Umbilical cord (tissue), 2 donors: ENCODE measurements around the gene PHRF1. TPM values are rescaled to one million over a fixed set of nuclear protein-coding genes. Genes with fewer than 3 reads are reported as not detected.
"Not testable (repeated sequence)": the region's sequence is repeated elsewhere in the genome, so short reads cannot be mapped to it uniquely, and the experiment has no call there.

Source experiments
- DNase-seq: peaks from one replicate; pipeline ENCODE4 v3.0.0-alpha.2; 2015; ENCODE audit warnings: low spot score
- total RNA-seq: library from RNA; depleted of rRNA; stranded (reverse); fragments of >200 nt; gene quantifications from one replicate; pipeline ENCODE4 v1.2.3, GENCODE V29; 2014; ENCODE audit warnings: low replicate concordance; ENCODE audit not compliant: insufficient read depth

The PHRF1 gene
- total RNA-seq, 1 donor from 2014 or later: 31.5 TPM

DNA sequence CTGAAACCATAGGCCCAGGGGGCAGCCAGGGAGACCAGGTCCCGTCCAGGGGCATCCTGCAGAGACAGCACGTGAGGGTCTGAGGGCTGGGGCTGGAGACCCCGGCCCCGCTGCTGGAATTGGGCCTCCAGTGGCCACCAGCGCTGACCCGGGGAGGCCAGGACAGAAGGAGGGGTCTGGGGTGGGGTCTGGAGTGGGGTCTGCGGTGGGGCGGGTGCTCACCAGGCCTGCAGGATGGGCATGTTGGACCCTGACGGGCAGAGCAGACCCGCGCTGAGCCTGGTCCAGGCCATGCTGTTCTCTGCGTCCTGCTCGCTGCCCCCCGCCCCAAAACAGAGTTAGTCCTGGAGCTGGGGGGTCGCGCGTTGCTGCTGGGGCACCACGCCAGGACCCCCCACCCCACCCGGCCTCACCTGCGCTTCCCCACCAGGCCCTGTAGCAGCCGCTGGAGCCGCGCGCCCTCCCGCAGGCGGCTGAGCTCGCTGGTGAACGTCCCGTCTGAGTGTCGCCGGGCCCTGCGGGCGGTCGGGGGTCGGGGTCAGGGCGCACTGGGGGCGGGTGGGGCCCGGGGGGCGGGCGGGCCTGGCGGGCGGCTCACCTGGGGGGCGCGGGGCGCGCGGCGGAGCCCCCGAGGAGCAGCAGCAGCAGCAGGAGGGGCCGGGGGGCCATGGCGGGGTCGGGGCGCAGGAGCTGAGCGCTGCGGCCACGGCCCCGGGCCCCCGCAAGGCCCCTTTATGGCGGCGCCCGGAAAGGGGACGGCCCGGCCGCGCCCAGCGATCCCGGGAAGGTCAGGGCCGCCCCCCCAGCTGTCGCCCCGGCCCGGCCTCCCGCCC is 50.4 kb downstream of the PHRF1 start, which contains the start of gene SCT:
Gene SCT, minus strand, starts transcription at position 707 of the 833 bp plus-strand sequence. Its CDS starts 38 bp downstream, at position 669.
- DNase-seq: no peak

DNA sequence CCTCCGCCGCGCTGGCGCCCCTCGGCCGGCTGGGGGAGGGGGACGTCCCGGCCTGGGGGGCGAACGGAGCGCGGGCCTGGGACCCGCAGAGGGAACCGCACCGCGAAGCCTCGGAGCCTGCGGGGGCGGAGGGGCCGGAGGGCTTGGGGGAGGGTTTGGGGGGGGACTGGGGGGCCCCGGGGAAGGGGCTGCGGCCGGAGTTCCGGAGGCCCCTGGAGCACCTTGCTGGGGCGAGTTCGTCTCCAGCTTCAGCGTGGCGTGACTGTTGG is 51.0 kb downstream of the PHRF1 start:
- no peak for DNase-seq

DNA sequence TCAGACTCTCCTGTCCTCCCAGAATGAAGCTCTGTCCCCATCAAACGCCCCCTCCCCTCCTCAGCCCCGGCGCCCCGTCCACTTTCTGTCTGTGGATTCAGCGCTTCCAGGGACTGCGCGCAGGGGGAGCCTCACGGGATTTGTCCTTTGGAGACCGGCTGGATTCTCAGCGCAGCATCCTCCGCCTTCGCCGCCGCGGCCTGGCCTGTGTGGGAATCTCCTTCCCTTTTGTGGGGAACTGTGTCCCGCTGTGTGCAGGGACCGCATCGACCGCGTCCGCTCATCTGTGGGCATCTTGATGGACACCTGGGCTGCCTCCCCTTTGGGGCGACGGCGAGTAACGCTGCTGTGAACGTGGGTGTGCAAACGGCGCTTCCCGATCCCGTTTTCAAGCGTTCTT is 51.8 kb downstream of the PHRF1 start:
- no peak for DNase-seq

DNA sequence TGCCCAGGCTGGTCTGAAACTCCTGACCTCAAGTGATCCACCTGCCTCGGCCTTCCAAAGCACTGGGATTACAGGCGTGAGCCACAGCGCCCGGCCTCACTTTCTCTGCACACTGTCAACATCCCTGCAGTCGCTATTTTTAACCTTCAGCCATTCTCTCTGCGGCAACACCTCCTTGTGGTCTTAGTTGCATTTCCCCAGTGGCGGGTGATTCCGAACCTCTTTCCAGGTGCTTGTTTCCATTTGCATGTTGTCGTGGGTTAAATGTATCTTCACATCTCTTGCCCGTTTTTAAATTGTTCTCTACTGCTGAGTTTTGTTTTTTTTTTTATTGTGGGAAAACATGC is 52.9 kb downstream of the PHRF1 start:
- no peak for DNase-seq

DNA sequence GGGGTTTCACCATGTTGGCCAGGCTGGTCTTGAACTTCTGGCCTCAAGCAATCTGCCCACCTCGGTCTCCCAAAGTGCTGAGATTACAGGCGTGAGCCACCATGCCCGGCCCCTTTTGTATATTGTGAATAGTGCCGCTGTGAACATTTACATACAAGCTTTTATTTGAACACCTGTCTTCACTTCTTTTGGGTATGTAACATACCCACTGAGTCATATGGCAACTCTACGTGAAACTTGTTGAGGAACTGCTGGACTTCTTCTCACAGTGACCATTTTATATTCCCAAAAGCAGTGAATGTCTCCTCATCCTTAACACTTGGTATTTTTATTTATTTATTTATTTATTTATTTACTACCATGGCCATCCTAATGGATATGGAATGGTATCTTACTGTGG is 54.6 kb downstream of the PHRF1 start:
- DNase-seq: no peak

DNA sequence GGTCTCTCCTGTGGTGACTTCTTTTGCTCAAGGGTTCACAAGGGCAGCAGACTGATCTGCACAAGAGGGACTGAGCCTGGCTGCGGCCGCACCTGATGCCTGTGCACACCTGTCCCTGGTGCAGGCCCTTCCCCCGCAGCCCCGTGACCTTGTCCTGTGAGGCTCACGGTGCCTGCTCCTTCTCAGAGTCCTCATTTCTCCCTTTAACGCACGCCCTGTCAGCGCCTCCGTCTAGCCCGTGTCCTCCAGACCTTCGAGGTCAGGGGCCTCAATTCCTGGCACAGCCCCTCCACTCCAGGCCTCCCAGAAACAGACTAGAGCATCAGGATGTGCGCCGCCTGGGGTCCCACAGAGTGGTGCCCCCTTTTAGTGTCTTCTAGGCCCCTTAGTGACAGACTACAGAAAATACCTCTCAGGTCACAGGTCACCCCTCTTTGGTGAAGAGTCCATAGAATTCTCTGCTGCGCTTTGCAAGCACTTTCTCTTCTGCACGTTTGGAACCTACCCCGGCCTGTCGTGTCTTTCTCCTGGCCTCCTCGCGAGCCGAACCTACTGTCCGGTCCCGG is 59.8 kb downstream of the PHRF1 start:
- DNase-seq: no peak

DNA sequence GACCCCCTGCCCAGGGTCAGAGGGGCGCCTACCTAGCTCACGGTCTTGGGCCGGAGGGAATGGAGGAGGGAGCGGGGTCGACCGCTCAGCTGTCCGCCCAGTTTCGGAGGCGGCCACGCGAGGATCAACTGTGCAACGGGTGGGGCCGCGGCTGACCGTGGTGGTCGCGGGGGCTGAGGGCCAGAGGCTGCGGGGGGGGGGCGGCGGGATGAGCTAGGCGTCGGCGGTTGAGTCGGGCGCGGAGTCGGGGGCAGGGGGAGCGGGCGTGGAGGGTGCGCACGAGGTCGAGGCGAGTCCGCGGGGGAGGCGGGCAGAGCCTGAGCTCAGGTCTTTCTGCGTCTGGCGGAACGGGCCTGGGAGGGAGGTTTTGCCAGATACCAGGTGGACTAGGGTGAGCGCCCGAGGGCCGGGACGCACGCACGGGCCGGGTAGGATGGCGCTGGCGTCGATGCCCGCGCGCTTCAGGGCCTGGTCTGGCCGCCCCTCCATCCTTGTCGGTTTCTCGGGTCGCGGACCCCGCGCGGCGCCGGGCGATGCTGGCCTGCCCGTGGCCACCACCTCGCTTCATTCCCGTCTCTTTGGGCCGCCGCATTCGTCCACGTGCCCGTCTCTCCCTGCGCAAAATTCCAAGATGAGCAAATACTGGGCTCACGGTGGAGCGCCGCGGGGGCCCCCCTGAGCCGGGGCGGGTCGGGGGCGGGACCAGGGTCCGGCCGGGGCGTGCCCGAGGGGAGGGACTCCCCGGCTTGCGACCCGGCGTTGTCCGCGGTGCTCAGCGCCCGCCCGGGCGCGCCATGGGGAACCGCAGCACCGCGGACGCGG is 60.5 kb downstream of the PHRF1 start, which contains the start of gene DRD4:
Gene DRD4, plus strand, starts transcription at position 759 of the 822 bp plus-strand sequence. Its CDS starts 36 bp downstream, at position 795.
- no peak for DNase-seq

DNA sequence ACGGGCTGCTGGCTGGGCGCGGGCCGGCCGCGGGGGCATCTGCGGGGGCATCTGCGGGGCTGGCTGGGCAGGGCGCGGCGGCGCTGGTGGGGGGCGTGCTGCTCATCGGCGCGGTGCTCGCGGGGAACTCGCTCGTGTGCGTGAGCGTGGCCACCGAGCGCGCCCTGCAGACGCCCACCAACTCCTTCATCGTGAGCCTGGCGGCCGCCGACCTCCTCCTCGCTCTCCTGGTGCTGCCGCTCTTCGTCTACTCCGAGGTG is 61.0 kb downstream of the PHRF1 start:
- no peak for DNase-seq

DNA sequence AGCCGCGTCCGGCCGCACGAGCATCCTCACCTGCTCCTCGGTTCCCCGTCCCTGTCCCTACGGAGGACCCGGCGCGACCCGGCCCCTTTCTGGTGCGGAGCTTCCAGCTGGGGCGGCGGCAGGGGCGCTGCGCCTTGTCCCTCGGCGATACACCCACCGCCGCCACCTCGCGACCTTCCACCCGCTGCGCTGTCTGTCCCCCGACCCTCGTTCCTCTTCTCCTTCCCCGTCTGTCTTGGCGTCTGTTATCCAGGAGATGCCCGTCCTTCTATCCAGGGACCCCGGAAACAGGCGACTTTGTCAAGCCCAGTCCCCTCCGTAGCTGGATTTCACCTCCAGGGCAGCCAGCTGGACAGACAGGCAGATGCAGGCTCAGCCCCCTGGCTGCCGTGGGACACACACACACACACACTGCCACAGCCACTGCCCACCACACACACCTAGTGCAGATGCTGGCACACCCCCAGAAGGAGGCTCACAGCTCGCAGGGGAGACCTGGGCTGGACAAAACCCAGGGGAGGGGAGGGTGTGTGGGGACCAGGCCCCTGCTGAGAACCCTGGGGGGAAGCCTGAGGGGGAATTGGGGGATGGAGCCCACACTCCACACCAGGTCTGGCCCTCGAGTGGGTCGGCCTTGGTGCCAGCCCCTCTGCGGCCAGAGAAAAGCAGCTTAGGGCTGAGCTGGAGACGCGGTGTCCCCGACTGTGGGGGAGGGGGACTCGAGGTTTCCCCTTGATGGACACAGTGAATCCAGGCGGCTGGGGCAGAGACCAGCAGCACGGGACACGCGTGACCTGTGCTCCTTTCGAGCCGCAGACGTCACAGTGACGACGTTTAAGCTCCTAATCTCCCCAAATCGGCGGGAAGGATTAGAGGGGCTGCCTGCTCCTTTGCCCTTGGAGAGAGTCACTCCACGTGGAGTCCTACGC is 61.6 kb downstream of the PHRF1 start:
- no peak for DNase-seq

DNA sequence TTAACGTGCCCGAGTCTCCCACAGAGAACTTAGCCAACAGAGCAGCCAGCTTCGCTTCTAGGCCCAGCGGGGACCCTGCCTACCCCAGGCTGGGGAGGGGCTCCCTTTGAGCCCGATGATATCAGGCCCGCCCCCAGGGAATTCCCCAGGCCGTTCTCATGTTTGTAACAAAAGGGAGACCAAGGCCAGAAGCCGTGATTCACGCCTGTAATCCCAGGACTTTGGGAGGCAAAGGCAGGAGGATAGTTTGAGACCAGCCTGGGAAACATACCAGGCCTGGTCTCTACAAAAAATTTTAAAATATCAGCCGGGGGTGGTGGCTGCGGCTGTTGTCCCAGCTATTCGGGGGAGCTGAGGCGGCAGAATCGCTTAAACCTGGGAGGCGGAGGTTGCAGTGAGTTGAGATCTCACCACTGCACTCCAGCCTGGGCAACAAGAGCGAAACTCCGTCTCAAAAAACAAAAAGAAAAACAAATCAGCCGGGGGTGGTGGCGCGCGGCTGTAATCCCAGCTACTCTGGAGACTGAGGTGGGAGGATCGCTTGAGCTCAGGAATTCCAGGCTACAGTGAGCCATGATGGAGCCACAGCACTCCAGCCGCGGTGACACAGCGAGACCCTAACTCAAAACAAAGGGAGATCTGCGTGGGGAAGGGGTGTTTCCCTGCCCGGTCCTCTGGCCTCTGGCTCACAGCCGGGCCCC is 62.5 kb downstream of the PHRF1 start:
- DNase-seq: peak; percentile 63

DNA sequence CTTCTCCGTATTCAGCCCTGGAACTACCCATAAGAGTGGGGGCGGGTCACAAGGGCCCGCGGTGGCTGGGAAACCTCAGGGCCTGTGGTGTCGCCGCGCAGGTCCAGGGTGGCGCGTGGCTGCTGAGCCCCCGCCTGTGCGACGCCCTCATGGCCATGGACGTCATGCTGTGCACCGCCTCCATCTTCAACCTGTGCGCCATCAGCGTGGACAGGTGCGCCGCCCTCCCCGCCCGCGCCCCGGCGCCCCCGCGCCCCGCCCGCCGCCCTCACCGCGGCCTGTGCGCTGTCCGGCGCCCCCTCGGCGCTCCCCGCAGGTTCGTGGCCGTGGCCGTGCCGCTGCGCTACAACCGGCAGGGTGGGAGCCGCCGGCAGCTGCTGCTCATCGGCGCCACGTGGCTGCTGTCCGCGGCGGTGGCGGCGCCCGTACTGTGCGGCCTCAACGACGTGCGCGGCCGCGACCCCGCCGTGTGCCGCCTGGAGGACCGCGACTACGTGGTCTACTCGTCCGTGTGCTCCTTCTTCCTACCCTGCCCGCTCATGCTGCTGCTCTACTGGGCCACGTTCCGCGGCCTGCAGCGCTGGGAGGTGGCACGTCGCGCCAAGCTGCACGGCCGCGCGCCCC is 63.2 kb downstream of the PHRF1 start:
- DNase-seq: no peak

DNA sequence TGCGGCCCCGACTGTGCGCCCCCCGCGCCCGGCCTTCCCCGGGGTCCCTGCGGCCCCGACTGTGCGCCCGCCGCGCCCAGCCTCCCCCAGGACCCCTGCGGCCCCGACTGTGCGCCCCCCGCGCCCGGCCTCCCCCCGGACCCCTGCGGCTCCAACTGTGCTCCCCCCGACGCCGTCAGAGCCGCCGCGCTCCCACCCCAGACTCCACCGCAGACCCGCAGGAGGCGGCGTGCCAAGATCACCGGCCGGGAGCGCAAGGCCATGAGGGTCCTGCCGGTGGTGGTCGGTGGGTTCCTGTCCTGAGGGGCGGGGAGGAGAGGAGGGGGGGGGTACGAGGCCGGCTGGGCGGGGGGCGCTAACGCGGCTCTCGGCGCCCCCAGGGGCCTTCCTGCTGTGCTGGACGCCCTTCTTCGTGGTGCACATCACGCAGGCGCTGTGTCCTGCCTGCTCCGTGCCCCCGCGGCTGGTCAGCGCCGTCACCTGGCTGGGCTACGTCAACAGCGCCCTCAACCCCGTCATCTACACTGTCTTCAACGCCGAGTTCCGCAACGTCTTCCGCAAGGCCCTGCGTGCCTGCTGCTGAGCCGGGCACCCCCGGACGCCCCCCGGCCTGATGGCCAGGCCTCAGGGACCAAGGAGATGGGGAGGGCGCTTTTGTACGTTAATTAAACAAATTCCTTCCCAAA is 63.9 kb downstream of the PHRF1 start:
- no peak for DNase-seq

DNA sequence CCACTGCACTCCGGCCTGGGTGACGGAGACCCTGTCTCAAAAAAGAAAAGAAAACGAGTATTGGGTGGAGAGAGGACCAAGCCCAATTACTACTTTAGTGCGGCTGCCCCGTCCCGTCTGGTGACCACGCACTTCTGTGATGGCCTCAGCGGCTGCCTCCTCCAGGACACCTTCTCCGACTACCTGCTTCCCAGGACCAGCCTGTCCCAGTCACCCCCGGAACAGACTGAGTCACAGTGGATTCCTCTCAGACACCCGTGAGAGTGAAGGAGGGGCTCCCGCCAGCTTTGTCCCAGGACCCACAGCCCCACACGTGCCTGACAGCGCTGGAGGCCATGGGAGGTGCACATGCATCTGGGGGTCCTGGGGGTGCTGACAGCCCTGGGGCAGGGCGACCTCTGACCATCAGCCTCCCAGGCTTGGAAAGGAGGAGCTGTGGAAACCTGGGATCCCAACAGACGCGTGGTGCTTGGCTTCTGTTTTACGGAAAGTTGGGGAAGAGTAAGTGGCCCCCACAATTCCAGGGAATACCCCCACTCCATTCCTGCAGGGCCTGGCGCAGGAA is 65.6 kb downstream of the PHRF1 start:
- no peak for DNase-seq

DNA sequence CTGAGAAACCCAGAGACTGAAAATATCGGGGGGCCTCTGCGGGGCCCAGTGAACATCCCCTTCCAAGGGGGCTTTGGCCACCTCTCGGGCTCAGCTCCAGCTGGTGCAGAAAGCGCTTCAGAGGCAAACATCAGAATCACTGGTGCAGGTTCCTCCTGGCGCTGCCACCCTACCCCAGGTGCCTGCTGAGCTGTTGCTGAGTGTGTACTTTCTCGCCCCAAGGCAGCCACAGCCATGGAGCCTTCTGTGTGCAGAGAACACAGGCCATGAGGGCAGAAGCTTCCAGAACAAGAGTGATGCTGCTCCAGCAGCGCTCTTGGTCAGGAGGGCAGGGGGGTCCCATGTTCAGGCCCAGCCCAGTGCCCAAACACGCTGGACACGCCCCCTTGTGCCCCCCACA is 67.1 kb downstream of the PHRF1 start:
- DNase-seq: no peak

DNA sequence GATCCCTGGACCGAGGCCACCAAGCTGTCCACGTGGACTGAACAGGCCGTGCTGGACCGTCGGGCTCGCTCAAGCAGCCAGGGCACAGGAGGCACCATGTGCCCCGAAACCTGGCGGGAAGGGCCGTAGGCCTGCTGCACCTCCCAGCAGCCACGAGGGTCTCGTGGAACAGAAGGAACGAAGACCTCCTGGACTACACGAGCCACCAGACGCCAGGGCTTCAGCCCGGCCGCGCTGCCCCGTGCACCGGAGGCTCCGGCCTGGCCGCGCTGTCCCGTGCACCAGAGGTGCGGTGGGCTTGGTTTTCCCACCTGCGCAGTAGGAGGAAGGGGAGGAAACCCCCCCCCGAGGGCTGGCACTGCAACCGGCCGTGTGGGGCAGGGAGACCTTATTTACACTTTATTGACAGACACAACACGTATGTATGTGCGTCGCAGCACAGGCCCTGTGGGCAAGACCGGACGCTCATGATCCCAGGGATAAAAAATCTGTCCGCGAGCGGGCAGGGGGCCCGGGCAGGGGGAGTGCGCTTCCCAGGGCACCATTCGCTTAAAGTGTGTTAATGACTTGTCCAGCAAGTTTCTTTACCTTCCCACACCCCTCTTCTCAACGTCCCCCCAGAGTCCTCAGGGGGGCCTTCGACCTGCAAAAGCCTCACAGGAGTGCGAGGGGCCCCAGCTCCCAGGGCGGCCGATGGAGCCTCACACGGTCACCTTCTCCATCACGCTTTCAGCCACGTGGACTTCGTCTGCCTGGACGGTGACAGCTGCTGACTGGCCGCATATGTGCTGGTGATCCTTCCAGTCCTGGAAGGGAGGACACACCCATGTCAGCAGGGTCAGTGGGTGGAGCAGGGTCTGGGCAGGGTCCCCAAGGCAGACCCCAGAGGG is 67.8 kb downstream of the PHRF1 start:
- DNase-seq: no peak

DNA sequence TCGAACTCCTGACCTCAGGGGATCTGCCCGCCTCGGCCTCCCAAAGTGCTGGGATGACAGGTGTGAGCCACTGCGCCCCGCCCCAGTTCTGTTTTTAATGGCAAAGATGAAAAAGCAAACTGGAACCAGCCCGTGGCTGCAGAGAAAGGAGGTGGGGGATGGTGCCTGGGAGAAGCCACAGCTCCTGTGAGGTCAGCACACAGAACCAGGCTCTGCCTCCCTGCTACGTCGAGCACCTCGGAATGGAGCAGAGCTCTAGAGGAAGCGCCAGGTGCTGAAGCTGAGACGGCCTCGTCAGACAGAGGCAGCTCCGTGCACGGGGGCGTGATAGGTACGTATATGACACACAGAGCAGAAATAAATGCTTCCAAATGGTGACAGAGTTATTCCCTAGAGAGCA is 69.3 kb downstream of the PHRF1 start:
- DNase-seq: no peak

DNA sequence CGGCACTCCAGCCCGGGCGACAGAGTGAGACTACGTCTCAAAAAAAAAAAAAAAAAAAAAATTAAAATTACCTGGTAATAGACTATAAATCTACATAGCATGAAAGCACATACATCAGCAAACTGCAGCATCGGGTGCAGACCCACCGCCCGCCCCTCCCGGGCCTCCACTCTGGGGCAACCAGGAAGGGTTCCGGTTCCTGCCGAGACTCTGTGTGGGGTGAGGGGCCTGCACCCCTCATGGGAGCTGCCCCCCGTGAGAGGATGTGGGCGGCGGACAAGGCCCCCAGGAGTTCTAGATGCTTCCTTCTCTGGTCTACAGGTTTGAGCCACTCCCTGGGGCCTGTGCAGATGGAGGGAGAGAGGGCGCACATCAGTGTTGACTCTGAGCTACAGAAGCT is 69.9 kb downstream of the PHRF1 start:
- DNase-seq: no peak

DNA sequence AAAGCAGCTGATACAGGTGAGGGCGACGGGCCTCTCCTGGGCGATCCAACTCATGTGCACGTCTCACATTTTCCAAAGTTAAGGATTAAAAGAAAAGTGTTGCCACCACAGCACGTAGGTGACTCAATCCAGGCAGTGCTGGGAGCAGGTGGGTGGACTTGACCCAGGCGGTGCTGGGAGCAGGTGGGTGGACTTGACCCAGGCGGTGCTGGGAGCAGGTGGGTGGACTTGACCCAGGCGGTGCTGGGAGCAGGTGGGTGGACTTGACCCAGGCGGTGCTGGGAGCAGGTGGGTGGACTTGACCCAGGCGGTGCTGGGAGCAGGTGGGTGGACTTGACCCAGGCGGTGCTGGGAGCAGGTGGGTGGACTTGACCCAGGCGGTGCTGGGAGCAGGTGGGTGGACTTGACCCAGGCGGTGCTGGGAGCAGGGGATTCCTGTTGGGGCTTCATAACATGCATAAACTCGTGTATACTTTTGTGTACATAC is 71.4 kb downstream of the PHRF1 start:
- not testable (repeated sequence) for DNase-seq

DNA sequence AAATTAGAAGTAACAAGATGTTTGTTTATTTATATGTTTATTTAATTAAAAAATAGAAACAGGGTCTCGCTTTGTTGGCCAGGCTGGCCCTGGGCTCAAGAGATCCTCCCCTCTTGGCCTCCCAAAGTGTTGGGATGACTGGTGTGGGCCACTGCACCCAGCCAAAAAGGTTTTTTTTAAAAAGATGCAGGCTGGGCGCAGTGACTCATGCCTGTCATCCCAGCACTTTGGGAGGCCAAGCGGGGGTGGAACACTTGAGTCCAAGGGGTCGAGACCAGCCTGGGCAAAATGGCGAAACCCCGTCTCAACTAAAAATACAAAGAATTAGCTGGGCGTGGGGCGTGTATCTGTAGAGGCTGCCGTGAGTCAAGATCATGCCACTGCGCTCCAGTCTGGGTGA is 74.2 kb downstream of the PHRF1 start:
- no peak for DNase-seq
